CD14-positive monocyte (primary cell): ENCODE results near the gene IFNL1. TPM values are rescaled to one million over a fixed set of nuclear protein-coding genes. Genes with fewer than 3 reads are reported as not detected.

Experiments used
- DNase-seq, 3 donors: peaks; one replicate each; pipeline ENCODE4 v3.0.0-alpha.2; 2011 to 2022
- H2AFZ ChIP-seq: 2 replicates; pipeline ENCODE4 v1.6.0; 2012; ENCODE audit warnings: mild to moderate bottlenecking, low read depth, low read length, inconsistent platforms; ENCODE audit not compliant: insufficient read depth, poor library complexity, severe bottlenecking
- H3K27ac ChIP-seq, 2 donors: 1 replicate in 1 of 2; 2 replicates in 1 of 2; pipeline ENCODE4 v1.5.1; 2012 to 2013; ENCODE audit warnings: low read length in 2 of 2, control low read depth in 1 of 2, inconsistent platforms in 1 of 2, low read depth in 1 of 2, mild to moderate bottlenecking in 1 of 2
- H3K27me3 ChIP-seq, 2 donors: one replicate each; pipeline versions ENCODE4 v1.6.0 to v1.6.1; 2011 to 2013; ENCODE audit warnings: low read length in 2 of 2; ENCODE audit not compliant: control insufficient read depth in 2 of 2, insufficient read depth in 2 of 2
- H3K36me3 ChIP-seq, 2 donors: replicated peaks in 1 of 2; 1 replicate in 1 of 2; 2 replicates in 1 of 2; pipeline versions ENCODE4 v1.5.1 to v1.6.1; 2012 to 2013; ENCODE audit warnings: low read length in 2 of 2, control low read depth in 1 of 2, inconsistent platforms in 1 of 2, mild to moderate bottlenecking in 1 of 2; ENCODE audit not compliant: insufficient read depth in 2 of 2, control insufficient read depth in 1 of 2
- H3K4me1 ChIP-seq, 2 donors: 1 replicate in 1 of 2; 2 replicates in 1 of 2; pipeline versions ENCODE4 v1.5.1 to v1.6.1; 2012 to 2013; ENCODE audit warnings: low read length in 2 of 2, control low read depth in 1 of 2, inconsistent platforms in 1 of 2, mild to moderate bottlenecking in 1 of 2, moderate library complexity in 1 of 2; ENCODE audit not compliant: insufficient read depth in 2 of 2, control insufficient read depth in 1 of 2
- H3K4me2 ChIP-seq: replicated peaks from 2 replicates; pipeline ENCODE3; 2012; ENCODE audit warnings: low read length, moderate library complexity, mild to moderate bottlenecking; ENCODE audit not compliant: poor library complexity, severe bottlenecking; ENCODE audit errors: extremely low read depth
- H3K4me3 ChIP-seq, 3 experiments: fragments of 200-600 bp in 1 of 3; sonication (generic) in 1 of 3; replicated peaks in 1 of 3; 1 replicate in 2 of 3; 2 replicates in 1 of 3; pipeline ENCODE4 v1.5.1; 2011 to 2013; ENCODE audit warnings: low read length in 3 of 3, mild to moderate bottlenecking in 3 of 3, control low read depth in 2 of 3, low read depth in 2 of 3, inconsistent platforms in 1 of 3, moderate library complexity in 1 of 3
- H3K79me2 ChIP-seq: 2 replicates; pipeline ENCODE4 v1.6.0; 2012; ENCODE audit warnings: mild to moderate bottlenecking, control low read depth, inconsistent platforms, low read length, moderate library complexity; ENCODE audit not compliant: insufficient read depth
- H3K9ac ChIP-seq: 2 replicates; pipeline ENCODE4 v1.6.0; 2017; ENCODE audit warnings: low read length, mild to moderate bottlenecking; ENCODE audit not compliant: insufficient read depth, poor library complexity, severe bottlenecking
- H3K9me3 ChIP-seq, 2 donors: replicated peaks in 1 of 2; 1 replicate in 1 of 2; 2 replicates in 1 of 2; pipeline versions ENCODE4 v1.5.1 to v1.6.1; 2012 to 2013; ENCODE audit warnings: low read length in 2 of 2, control low read depth in 1 of 2; ENCODE audit not compliant: control insufficient read depth in 1 of 2, insufficient read depth in 1 of 2
- H4K20me1 ChIP-seq: 2 replicates; pipeline ENCODE4 v1.6.0; 2012; ENCODE audit warnings: mild to moderate bottlenecking, low read length, control low read depth, moderate library complexity; ENCODE audit not compliant: insufficient read depth
- H3K27ac Mint-ChIP-seq, 7 donors: one replicate each; pipeline ENCODE4 v1.8.0; 2020; ENCODE audit warnings: mild to moderate bottlenecking in 7 of 7, mixed read lengths in 7 of 7, moderate library complexity in 6 of 7, inconsistent platforms in 2 of 7
- H3K27me3 Mint-ChIP-seq, 3 donors: one replicate each; pipeline ENCODE4 v1.8.0; 2021 to 2022; ENCODE audit warnings: low read depth in 3 of 3, mild to moderate bottlenecking in 3 of 3, mixed read lengths in 3 of 3, moderate library complexity in 3 of 3, inconsistent platforms in 1 of 3
- H3K36me3 Mint-ChIP-seq, 2 donors: one replicate each; pipeline ENCODE4 v1.8.0; 2020; ENCODE audit warnings: mixed read lengths in 2 of 2, inconsistent platforms in 1 of 2, mild to moderate bottlenecking in 1 of 2
- H3K4me1 Mint-ChIP-seq: one replicate; pipeline ENCODE4 v1.8.0; 2020; ENCODE audit warnings: mild to moderate bottlenecking, mixed read lengths
- H3K4me3 Mint-ChIP-seq, 2 donors: one replicate each; pipeline ENCODE4 v1.8.0; 2020; ENCODE audit warnings: mild to moderate bottlenecking in 2 of 2, mixed read lengths in 2 of 2, moderate library complexity in 1 of 2
- H3K9me3 Mint-ChIP-seq, 7 donors: one replicate each; pipeline ENCODE4 v1.8.0; 2020 to 2022; ENCODE audit warnings: mixed read lengths in 7 of 7, mild to moderate bottlenecking in 6 of 7, moderate library complexity in 6 of 7, inconsistent platforms in 2 of 7
- WGBS: methylation state at CpG from one replicate; pipeline ENCODE4 v1.1.5; 2013; ENCODE audit warnings: missing lambda C conversion rate; ENCODE audit not compliant: insufficient coverage; 5-methylcytosine and 5-hydroxymethylcytosine counted together
- intact Hi-C, 2 donors: fragments of 100-400 bp; cut with micrococcal nuclease; formaldehyde crosslinking; loops; one replicate each; pipeline versions ENCODE4 v1.15.0 to v1.15.1; 2023
- polyA plus RNA-seq, 3 donors: library from polyadenylated mRNA; depleted of rRNA in 1 of 3; unstranded in 2 of 3; stranded (reverse) in 1 of 3; fragments of 300-500 nt in 2 of 3; fragments of >200 nt in 1 of 3; fragmentation: Illumina TruSeq in 2 of 3; gene quantifications; 1 replicate in 2 of 3; 2 replicates in 1 of 3; pipeline ENCODE4 v1.2.3, GENCODE V29; 2012 to 2021
- TF ChIP-seq, protein P1 (sequence below): fragments of 200-600 bp; IDR thresholded peaks from one replicate; pipeline ENCODE4 v1.8.0; 2022; ENCODE audit warnings: antibody characterized with exemption, mild to moderate bottlenecking

The IFNL1 gene
- polyA plus RNA-seq, 3 donors: not detected

DNA sequence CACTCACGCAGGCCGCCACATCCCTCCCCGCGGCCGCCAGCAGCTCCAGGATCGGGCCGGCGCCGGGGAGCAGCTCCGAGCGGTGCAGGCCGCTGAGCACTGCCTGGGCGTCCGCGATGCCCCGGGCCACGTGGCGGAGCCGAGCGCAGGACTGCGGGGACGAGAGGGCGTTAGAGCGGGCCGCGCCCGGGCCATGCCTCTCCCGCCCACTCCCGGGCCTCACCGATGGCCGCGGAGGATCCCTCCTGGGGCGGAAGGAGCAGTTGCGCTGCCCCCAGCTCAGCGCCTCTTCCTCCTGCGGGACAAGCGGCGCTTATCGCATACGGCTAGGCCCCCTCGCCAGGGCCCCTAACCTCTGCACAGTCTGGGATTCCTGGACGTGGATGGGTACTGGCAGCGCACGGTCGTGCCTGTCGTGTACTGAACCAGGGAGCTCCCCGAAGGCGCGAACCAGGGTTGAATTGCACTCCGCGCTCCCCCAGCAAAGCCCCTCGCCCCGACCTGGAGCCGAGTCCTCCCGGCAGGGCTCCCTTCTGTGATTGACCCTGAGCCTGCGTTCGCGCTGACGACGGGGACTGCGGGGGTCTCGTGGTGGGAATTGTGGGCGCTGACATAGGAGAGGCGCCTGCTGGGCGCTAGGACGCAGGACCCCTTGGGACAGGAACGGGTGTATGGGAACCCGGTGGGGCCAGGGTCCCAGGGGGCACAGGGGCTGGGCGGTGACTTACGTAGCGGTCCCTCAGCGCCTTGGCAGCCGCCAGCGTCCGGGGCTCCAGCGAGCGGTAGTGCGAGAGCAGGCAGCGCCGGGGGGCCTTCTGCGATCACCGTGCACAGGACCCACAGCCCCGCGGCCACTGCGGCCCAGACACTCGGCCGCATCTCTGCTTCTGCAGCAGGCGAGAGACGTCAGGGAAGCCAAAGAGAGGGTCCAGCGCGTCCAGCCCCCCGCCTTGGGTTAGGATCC is 48.2 kb upstream of the IFNL1 start:
- Mint-ChIP-seq H3K9me3 (peaks cover 0 to 5% (median 2%) of the 10 kb centered on the region in 7 donors), H3K36me3 (no peaks in the 10 kb centered on the region), H3K4me3 (peak overlapping the region in 1 of 2 donors; percentile 73), H3K4me1 (peaks cover 4% of the 10 kb centered on the region), H3K27ac (no peak overlapping the region), H3K27me3 (peaks cover 20 to 32% (median 29%) of the 10 kb centered on the region in 3 donors)
- TF ChIP-seq, protein P1, sequence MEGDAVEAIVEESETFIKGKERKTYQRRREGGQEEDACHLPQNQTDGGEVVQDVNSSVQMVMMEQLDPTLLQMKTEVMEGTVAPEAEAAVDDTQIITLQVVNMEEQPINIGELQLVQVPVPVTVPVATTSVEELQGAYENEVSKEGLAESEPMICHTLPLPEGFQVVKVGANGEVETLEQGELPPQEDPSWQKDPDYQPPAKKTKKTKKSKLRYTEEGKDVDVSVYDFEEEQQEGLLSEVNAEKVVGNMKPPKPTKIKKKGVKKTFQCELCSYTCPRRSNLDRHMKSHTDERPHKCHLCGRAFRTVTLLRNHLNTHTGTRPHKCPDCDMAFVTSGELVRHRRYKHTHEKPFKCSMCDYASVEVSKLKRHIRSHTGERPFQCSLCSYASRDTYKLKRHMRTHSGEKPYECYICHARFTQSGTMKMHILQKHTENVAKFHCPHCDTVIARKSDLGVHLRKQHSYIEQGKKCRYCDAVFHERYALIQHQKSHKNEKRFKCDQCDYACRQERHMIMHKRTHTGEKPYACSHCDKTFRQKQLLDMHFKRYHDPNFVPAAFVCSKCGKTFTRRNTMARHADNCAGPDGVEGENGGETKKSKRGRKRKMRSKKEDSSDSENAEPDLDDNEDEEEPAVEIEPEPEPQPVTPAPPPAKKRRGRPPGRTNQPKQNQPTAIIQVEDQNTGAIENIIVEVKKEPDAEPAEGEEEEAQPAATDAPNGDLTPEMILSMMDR: no peak
- Histone ChIP-seq H2AFZ (peak overlapping the region; percentile 21), H4K20me1 (no peaks in the 10 kb centered on the region), H3K36me3 (no peaks in the 10 kb centered on the region), H3K4me2 (no peak overlapping the region), H3K79me2 (no peaks in the 10 kb centered on the region), H3K27ac (no peak overlapping the region), H3K4me1 (peaks cover 0 to 7% of the 10 kb centered on the region in 2 donors), H3K9me3 (no peaks in the 10 kb centered on the region), H3K27me3 (peaks cover 2 to 24% of the 10 kb centered on the region in 2 donors), H3K9ac (no peak overlapping the region), H3K4me3 (no peak overlapping the region)
- DNase-seq: no peak
- intact Hi-C loops: no loop called here
- WGBS: 48% methylated on average over 90 of the region's 92 CpGs

DNA sequence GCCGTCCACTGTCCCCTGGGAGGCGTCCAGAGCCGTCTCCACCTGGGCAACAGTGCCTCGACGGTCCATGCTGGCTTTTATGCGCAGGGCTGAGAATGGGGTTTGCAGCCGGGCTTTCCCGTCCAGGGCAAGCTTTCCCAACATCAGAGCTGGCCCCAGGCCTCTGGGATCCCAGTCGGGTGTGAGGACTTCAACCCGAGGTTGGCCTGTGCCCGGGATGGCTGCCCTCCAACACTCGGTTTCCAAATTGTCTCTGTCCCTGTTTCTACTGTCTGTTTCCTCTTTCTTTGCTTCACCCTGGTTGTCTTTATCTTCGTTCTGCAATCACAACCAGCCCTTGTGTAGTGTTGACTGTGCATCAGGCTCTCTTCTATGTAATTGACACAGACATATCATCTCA is 47.4 kb upstream of the IFNL1 start, which contains the start of gene IFNL4:
TSS of gene IFNL4 (minus strand) at position 51 of the 400 bp plus-strand sequence.
- TF ChIP-seq, protein P1: no peak
- WGBS: 74% methylated on average over 11 of the region's 13 CpGs
- peaks cover 0 to 7% of the 10 kb centered on the region in 2 donors for H3K4me1 ChIP-seq
- H3K36me3 ChIP-seq: no peaks in the 10 kb centered on the region
- H3K4me1 Mint-ChIP-seq: peaks cover 4% of the 10 kb centered on the region
- no peak within 1 kb of the TSS for H3K4me2 ChIP-seq
- H3K79me2 ChIP-seq: no peaks in the 10 kb centered on the region
- no peak within 1 kb of the TSS for H3K9ac ChIP-seq
- no peak for DNase-seq
- peak within 1 kb of the TSS in 1 of 2 donors; percentile 73 for H3K4me3 Mint-ChIP-seq
- H3K27me3 Mint-ChIP-seq: peaks cover 20 to 32% (median 32%) of the 10 kb centered on the region in 3 donors
- H3K9me3 ChIP-seq: no peaks in the 10 kb centered on the region
- peaks cover 2 to 24% of the 10 kb centered on the region in 2 donors for H3K27me3 ChIP-seq
- H3K36me3 Mint-ChIP-seq: no peaks in the 10 kb centered on the region
- H3K4me3 ChIP-seq: no peak within 1 kb of the TSS
- H4K20me1 ChIP-seq: no peaks in the 10 kb centered on the region
- H3K27ac Mint-ChIP-seq: no peak within 1 kb of the TSS
- H3K9me3 Mint-ChIP-seq: peaks cover 0 to 5% (median 2%) of the 10 kb centered on the region in 7 donors
- intact Hi-C loops: no loop called here
- peak within 1 kb of the TSS; percentile 21 for H2AFZ ChIP-seq
- no peak within 1 kb of the TSS for H3K27ac ChIP-seq
